Testis (tissue), 2 donors: ENCODE data around the gene FOS.
"Not testable (repeated sequence)": the region's sequence is repeated elsewhere in the genome, so short reads cannot be mapped to it uniquely, and the experiment has no call there.

Experiments used
- CTCF ChIP-seq, 3 experiments: fragments of 450-650 bp in 2 of 3; fragments of 200-600 bp in 1 of 3; sonication (generic) in 1 of 3; IDR thresholded peaks; one replicate each; pipeline ENCODE4 v1.5.1; 2016 to 2019; ENCODE audit warnings: antibody characterized with exemption in 3 of 3, mild to moderate bottlenecking in 2 of 3, moderate library complexity in 1 of 3
- POLR2A ChIP-seq: fragments of 450-650 bp; IDR thresholded peaks from one replicate; pipeline ENCODE4 v1.6.1; 2017; ENCODE audit warnings: antibody characterized with exemption, mild to moderate bottlenecking, moderate library complexity

GRCh38 chr14:75235198-75235597, 43.4 kb upstream of the FOS start:
- TF ChIP-seq POLR2A; CTCF (IDR thresholded peaks at IDR 0.05): not testable (repeated sequence)
